Measurements from ENCODE around the gene BTC. TPM values are rescaled to one million over a fixed set of nuclear protein-coding genes. Genes with fewer than 3 reads are reported as not detected.

The BTC gene
- total RNA-seq, 1 experiment from 2014 or later: not detected

DNA sequence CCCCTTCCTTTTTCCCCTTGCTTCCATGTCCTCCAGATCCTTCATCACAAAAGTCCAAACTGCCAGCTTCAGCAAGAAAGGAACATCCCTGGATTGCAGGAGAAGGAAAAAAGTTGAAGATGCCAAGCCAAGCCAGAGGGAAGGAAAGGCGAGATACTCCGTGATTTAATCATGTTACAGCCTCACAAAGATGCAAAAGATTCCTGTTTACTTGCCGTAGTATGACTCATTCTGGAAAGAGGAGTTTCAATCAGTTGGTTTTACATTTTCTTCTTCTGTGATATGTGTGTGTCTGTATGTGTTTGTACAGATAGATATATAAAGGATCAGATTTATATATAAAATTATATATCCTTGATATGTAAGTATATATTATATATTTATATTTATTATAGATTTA is 69.3 kb downstream of the BTC start:
- H2AFZ ChIP-seq (ENCODE audit: low read length): peak overlapping the region; percentile 73
- no peak overlapping the region for H2BK15ac ChIP-seq (ENCODE audit: low read depth, low read length)

More for the DNA sequence above, 69.3 kb downstream of the BTC start:
- no peak for TF ChIP-seq CTCF (conservative IDR thresholded peaks at IDR 0.05)
- H4K20me1 ChIP-seq (ENCODE audit: control insufficient read depth, insufficient read depth, insufficient read length): no peaks in the 10 kb centered on the region
- no peak overlapping the region for H2BK5ac ChIP-seq (ENCODE audit: insufficient read length, low read length)
- no peak overlapping the region for H3K14ac ChIP-seq (ENCODE audit: insufficient read depth, low read length)
- Mint-ChIP-seq H3K27ac (no peak overlapping the region; a peak in 1 of 7 replicates), H3K4me1 (no peaks in the 10 kb centered on the region), H3K9me3 (peaks cover 6% of the 10 kb centered on the region in 2 experiments; a peak in 3 of 5 replicates), H3K4me3 (no peak overlapping the region), H3K27me3 (ENCODE audit: low read depth) (no peaks in the 10 kb centered on the region), H3K36me3 (ENCODE audit: insufficient read depth in 1 of 3, low read depth in 3 of 3) (peaks cover 0 to 7% (median 5%) of the 10 kb centered on the region in 3 experiments; a peak in 4 of 7 replicates)
- H2BK20ac ChIP-seq (ENCODE audit: low read depth, low read length, poor library complexity, severe bottlenecking): no peak overlapping the region
- H3K23me2 ChIP-seq (ENCODE audit: insufficient read length, low read depth, low read length, poor library complexity, severe bottlenecking): no peaks in the 10 kb centered on the region
- no peak overlapping the region for H3K23ac ChIP-seq (ENCODE audit: insufficient read length, low read depth, low read length)
- H2BK120ac ChIP-seq (ENCODE audit: low read depth, low read length, poor library complexity, severe bottlenecking): no peak overlapping the region
- no peaks in the 10 kb centered on the region for H3K79me1 ChIP-seq (ENCODE audit: insufficient read depth, low read depth, low read length, poor library complexity, severe bottlenecking)
- no peaks in the 10 kb centered on the region for H3K9me3 ChIP-seq (ENCODE audit: control insufficient read depth, low read depth, low read length)
- no peak overlapping the region for H2BK12ac ChIP-seq (ENCODE audit: insufficient read length, low read depth, low read length)
- no peak overlapping the region for H2AK5ac ChIP-seq (ENCODE audit: insufficient read length, low read length)
- no peak overlapping the region for H3K27ac ChIP-seq (ENCODE audit: insufficient read length, low read depth, low read length)
- no peaks in the 10 kb centered on the region for H3K79me2 ChIP-seq (ENCODE audit: insufficient read depth, low read length)
- H3K4ac ChIP-seq (ENCODE audit: low read depth, low read length): no peak overlapping the region
- no peak overlapping the region for H3K9ac ChIP-seq (ENCODE audit: extremely low read depth, insufficient read length, low read length)
- H3T11ph ChIP-seq (ENCODE audit: low read length): no peak overlapping the region
- H4K8ac ChIP-seq (replicated peaks; ENCODE audit: insufficient read length, low read depth, low read length): no peak overlapping the region
- H3K27me3 ChIP-seq (ENCODE audit: insufficient read depth, low read length): no peaks in the 10 kb centered on the region
- no peak overlapping the region for H4K5ac ChIP-seq (ENCODE audit: insufficient read length, low read depth, low read length)
- H3K4me2 ChIP-seq (ENCODE audit: insufficient read depth, insufficient read length, low read length): no peak overlapping the region
- DNase-seq: no peak
- H3K4me1 ChIP-seq (ENCODE audit: insufficient read depth, low read length): no peaks in the 10 kb centered on the region
- no peak overlapping the region for H4K91ac ChIP-seq (ENCODE audit: insufficient read length, low read depth, low read length)
- no peak overlapping the region for H3K18ac ChIP-seq (ENCODE audit: insufficient read length, low read depth, low read length)
- no CpG with 5 or more reads among the region's 3 CpGs for WGBS (ENCODE audit: extremely low coverage, insufficient read length, low lambda C conversion rate)
- no peak overlapping the region for H3K56ac ChIP-seq (ENCODE audit: insufficient read length, low read depth, low read length)
